SH-SY5Y (cell line): Measurements from ENCODE around the gene DCAF8.

ENCODE experiments used
- GATA2 ChIP-seq: IDR thresholded peaks from 2 replicates; pipeline ENCODE4 v1.6.1; 2011; ENCODE audit warnings: mild to moderate bottlenecking, low read depth, low read length
- GATA3 ChIP-seq: IDR thresholded peaks from 2 replicates; pipeline ENCODE4 v1.6.1; 2011; ENCODE audit warnings: low read depth, mild to moderate bottlenecking, low read length, moderate library complexity

DCAF8 gene

DNA sequence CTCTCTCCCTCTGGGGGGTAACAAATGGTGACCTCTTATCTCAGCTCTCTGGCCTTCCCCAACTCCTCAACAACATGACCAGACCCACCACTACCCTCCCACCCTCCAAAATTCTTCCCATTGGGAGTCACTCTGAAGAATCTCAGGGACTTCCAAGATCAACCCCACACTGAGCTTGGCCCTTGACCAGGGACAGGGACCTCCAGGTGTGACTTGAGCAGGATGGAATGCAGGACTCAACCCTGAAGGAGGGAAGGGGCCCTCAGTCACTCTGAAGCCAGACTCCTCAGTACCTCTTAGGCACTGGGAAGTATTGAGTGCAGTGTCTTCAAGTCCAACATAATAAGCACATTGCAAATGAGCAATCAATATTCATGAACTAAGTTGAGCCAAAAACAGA is 70.1 kb downstream of the DCAF8 start:
- TF ChIP-seq GATA3 (no peak), GATA2 (no peak)

DNA sequence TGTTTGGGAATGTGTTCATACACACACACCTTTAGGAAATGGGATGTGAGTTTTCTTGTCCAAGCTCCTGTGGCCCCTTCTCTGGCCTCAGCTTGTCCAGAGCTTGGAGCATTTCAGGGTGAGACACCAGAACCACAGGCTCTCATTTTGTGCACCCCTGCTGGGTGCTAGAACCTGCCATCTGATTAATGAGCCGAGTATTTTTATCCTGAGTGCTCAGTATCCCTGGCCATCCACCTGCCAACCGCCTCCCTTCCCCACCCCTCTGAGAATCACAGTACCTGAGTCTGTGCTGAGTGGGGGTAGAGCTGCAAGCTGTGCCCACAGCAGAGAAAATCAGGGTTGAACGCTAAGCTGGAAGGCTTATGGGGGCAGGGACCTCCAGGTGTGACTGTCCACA is 70.6 kb downstream of the DCAF8 start:
- no peak for TF ChIP-seq GATA2
- no peak for TF ChIP-seq GATA3

DNA sequence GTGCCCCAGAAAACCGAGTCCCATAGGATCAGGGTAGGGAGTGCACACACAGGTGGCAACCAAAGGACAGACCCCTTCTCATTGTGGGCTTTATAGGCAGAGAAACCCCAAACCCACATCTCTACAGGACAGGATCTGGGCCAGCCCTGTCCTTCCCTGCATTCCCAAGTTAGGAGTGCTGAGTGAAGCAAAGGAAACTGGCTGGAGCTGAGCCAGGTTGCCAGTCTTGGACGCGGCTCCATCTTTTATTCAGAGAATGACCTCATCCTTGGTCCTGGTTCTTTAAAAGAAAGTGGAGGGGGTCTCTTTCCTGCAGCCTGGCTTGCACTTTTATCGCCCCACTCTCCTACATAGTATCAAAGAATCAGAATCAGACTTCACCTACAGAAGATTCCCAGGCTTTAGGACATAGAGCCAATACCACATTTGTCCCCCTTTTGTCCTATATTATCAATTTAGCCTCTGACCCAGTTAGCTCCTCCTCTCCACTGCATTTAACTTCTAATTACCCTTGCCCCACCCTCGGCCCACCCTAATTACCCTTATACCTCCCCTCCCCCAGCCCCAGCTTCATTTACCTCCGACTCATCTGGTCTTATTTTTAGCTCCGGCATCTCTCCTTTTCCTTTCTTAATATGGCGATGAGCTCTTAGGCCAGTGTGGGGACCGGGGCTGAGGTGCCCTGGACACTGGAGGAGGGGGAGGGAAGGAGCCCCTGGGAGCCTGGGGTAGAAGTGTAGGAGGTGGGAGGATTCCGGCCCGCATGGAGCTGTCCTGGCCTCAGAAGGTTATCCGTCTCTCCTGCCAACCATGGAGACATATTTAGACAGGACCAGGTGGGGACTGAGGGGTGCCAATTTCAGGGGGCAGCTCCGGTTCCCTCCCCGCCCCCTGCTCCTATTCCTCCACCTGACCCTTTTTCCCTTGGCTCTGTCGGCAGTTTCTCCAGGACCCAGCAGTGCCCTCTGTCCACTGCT is 72.4 kb downstream of the DCAF8 start, which contains the start of gene CASQ1:
TSS of gene CASQ1 (plus strand) at position 927 of the 977 bp plus-strand sequence. CDS start 177 bp downstream, outside the sequence.
- TF ChIP-seq GATA2: no peak

DNA sequence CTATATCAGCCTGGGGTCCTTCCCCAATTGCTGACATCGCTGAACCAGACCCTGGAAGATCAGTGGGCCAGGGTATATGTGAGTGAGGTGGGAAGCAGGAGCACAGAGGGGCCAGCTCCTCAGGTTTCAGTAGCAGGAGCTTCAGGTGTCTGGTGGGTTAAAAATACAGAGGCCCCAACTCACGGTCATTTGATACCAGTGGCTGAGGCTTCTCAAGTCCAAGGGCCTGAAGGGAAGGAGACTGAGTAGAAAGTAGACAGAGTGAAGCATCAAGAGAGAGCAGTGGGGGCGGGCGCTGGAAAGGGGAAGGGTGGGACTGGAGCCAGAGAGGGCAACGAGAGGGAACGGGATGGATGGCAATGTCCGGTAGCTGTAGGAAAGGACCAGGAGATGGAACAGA is 74.0 kb downstream of the DCAF8 start:
- TF ChIP-seq GATA3 (no peak), GATA2 (no peak)

DNA sequence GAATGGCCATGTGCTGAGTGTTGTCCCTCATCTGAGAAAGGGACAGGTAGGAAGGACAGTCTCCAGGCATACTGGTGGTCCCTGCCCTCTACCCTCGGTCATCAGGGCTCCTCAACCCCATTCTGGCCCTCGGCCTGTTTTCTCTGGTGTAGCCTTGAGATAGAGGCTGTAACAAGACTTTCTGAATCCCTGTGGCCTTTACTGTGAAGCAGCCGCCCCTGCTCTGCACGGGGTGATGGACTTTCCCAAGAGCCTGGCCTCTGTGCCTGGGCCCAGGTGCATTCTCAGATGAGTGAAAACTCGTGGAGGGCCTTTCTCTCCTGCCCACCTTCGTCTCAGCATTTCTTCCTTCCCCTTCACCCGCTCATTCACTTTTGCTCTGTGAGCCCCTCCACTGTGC is 74.9 kb downstream of the DCAF8 start:
- TF ChIP-seq GATA3: no peak
- TF ChIP-seq GATA2: no peak

DNA sequence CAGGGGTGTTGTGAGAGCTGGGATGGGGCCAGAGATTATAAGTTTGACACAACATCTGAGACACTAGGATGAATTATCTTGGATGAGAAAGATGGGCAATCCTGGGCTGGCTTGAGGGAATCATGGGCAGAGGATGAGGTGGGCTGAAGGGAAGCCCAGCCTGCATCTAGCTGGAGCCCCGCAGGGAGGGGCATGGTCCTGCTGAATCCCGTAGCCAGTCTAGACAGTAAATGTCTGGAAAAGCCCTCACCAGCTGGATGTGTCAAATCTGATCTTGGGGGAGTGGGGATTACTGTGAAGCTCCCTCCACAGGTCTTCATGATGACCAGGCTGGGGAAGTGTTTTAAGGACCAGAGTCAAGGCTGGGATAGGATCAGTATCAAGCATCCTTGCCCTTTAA is 75.6 kb downstream of the DCAF8 start:
- TF ChIP-seq GATA2 (no peak), GATA3 (no peak)

DNA sequence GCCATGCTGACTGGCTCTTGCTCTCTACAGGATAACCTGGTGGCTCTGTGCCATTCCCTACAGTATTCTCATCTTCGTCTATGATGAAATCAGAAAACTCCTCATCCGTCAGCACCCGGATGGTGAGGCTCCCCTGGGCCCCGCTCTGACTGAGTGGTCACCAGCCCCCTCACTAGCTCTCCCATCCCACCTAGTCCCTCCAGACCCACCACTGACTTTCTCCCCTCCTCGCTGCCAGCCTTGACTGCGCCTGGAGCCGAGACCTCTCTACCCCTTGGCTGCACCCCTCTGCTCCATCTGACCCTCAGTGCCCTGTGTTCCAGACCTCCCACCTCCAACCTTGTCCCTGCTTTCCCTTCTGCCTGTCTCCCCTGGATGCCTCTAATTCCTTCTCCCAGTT is 76.1 kb downstream of the DCAF8 start:
- TF ChIP-seq GATA3: no peak
- no peak for TF ChIP-seq GATA2

DNA sequence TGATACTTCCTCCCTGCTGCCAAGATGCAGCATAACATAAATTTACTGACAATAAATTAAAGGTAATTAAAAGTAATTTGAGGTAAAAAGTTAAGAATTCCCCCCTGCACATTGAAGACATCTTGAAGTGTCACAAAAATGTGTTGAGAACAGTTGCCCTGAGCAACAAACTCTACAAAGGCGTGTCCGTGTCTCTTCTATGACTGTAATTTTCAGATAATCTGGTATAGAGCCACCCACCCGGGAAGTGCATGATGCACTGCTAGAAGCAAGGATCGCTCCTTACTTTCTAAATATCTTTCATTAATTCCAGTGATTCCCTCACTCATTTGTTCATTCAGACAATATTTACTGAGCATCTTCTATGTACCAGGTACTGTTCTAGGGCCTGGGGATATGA is 83.0 kb downstream of the DCAF8 start:
- TF ChIP-seq GATA3 (no peak), GATA2 (no peak)

DNA sequence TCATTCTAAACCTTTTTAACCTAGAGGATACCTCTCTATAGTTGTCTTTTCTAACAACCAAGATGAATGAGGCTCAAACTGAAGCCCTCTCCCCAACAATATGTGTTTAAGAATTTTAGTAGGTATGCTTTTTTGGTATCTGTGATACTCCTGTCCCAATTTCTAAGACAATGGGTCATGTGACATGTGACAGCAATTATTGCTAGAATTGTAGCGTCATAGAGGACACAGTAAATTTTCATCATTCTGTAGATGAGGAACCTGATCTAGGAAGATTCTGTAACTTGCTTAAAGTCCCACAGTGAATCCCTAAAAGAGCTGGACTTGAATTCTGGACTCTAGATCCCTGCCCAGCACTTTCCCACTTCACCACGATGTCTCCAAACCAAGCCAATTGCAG is 83.6 kb downstream of the DCAF8 start:
- TF ChIP-seq GATA3 (no peak), GATA2 (no peak)

DNA sequence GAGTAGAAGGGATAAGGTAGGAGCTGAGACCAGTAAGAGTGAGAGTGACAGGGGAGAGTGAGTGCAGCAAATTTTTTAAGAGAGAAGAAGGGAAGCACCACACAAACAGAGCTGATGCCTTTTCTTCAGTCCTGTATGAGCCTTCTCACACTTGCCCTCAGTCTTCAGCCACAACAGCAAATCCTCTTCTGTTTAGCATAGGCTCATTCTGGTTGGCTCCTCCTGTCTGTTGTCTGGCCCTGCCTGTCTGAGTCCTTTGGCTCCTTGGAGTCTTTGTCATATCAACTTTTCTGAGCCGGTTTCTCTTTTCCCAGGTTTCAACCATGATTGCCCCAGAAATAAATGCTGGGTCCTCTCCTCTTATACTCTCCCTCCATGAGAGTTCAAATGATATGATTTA is 84.7 kb downstream of the DCAF8 start:
- TF ChIP-seq GATA3 (no peak), GATA2 (no peak)

DNA sequence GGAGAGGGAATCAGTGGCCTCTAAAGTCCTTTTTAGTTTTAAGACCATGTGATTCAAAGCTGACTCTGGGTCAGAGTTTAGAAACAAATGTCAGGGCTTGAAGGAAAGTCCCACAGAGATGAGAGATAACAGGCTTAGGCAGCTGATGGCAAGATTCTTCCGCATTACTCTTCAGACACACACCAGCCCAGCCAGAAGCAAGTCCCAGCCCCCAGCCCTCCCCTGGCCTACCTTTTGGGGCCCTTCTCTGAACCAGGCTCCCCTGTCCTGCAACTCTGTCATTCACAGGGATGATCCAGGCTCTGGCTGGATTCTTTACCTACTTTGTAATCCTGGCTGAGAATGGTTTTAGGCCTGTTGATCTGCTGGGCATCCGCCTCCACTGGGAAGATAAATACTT is 85.1 kb downstream of the DCAF8 start:
- TF ChIP-seq GATA3 (no peak), GATA2 (no peak)

DNA sequence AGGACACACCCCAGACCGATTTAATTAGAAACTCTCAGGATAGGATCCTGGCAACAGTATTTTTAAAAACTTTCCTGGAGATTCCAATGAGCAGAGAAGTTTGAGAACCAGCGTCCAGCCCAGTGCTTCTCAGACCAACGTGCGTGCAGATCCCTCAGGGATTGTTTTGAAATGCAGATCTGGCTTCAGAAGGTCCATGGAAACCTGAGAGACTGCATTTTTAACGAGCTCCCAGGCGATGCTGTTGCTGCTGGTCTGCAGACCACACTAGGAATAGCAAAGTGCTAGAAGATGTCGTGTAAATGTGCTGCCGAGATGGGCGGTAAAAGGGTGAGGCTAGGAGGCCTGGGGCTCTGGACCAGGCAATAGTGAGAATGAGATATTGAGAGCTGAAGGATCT is 90.4 kb downstream of the DCAF8 start:
- TF ChIP-seq GATA3: no peak
- no peak for TF ChIP-seq GATA2

DNA sequence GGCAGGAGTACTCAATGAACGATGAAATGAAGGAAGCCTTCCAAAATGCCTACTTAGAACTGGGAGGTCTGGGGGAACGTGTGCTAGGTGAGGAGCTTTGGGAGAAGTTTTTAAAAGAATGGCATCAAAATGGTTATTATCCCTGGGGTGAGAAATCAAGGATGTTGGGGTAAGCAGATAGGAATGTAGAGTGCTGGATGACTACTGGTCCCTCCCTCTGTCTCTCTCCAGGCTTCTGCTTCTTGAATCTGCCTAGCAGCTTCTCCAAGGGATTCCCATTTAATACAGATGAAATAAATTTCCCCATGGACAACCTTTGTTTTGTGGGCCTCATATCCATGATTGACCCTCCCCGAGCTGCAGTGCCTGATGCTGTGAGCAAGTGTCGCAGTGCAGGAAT is 91.0 kb downstream of the DCAF8 start:
- TF ChIP-seq GATA3: no peak
- no peak for TF ChIP-seq GATA2

DNA sequence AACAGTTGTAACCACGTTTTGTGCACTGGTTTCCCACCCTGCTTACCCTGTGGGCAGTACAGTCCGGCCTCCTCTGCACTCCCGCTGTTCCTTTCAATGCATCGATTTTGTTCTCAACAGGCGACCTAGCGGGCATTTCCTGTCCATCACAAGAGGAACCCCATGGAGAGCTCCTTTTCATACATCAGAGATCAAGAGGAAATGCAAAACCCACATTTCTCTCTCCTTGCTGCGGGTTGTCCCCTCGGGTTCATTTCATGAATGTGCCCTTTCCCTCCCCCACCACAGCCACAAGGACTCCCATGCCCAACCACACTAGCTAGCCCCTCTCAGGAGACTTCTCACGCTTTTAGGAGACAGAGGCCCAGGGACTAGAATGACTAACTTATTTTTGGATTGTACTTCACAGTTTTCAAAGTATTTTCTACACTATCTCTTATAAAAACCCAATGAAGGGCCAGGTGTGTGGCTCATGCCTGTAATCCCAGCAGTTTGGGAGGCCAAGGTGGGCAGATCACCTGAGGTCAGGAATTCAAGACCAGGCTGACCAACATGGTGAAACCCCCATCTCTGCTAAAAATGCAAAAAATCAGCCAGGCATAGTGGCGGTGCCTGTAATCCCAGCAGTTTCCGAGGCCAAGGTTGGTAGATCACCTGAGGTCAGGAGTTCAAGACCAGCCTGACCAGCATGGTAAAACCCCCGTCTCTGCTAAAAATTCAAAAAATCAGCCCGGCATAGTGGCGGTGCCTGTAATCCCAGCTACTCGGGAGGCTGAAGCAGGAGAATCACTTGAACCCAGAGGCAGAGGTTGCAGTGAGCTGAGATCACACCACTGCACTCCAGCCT is 92.6 kb downstream of the DCAF8 start:
- TF ChIP-seq GATA3 (no peak), GATA2 (no peak)
